ENCODE measurements around the gene EPB41L5.

GRCh38 chr2:120013597-120014223, 833 bp downstream of the EPB41L5 start:
- TF ChIP-seq GATA3 (IDR thresholded peaks at IDR 0.05; ENCODE audit: low read depth, low read length) (no peak), GATA2 (IDR thresholded peaks at IDR 0.05; ENCODE audit: low read depth, low read length) (no peak)

All from SH-SY5Y (cell line).